HepG2 (cell line): ENCODE measurements around the gene DCUN1D2. TPM values are rescaled to one million over a fixed set of nuclear protein-coding genes. Genes with fewer than 3 reads are reported as not detected.

Experiments
- ATAC-seq: fragments of 200-7000 bp; cut with Tn5 transposase; 3 replicates; pipeline ENCODE4 v1.9.1; 2020; ENCODE audit warnings: mild to moderate bottlenecking, moderate library complexity
- BruUV-seq: library from RNA; stranded (reverse); fragments of 400-500 nt; replicated peaks from 2 replicates; lab custom pipeline; 2021; lab: Mats Ljungman, UMichigan
- CTCF ChIA-PET: fragments of 300-600 bp; formaldehyde crosslinking; extraction: SDS; loops from one replicate; lab custom pipeline; 2021; ENCODE audit warnings: low total read pairs, inconsistent platforms, low intra/inter-chr PET ratio; lab: Yijun Ruan, JAX
- POLR2A ChIA-PET: fragments of 350-600 bp; sonication (Branson Sonifier 250); formaldehyde crosslinking; loops from one replicate; lab custom pipeline; 2020; ENCODE audit warnings: antibody characterized with exemption, inconsistent platforms; lab: Yijun Ruan, JAX
- DNase-seq: peaks from one replicate; pipeline ENCODE4 v3.0.0-alpha.2; 2015; ENCODE audit warnings: low spot score
- FAIRE-seq: peaks from 3 replicates; lab custom pipeline; 2011; peaks lifted over from hg19 to GRCh38; lab: Jason Lieb, UNC
- H2AFZ ChIP-seq: one replicate; pipeline ENCODE4 v1.6.1; 2011; ENCODE audit warnings: low read length, inconsistent platforms
- H3K27ac ChIP-seq: fragments of 300-600 bp; 3 replicates; pipeline ENCODE4 v1.8.0; 2011; ENCODE audit warnings: mixed run types, mild to moderate bottlenecking, mixed read lengths, low read length, inconsistent platforms; ENCODE audit not compliant: insufficient read depth; ENCODE audit errors: extremely low read length
- H3K27me3 ChIP-seq, 2 experiments: fragments of 200-600 bp in 1 of 2; 2 replicates in 1 of 2; 3 replicates in 1 of 2; pipeline versions ENCODE4 v1.6.0 to v1.8.0; 2011; ENCODE audit warnings: low read length in 2 of 2, mild to moderate bottlenecking in 2 of 2, moderate library complexity in 2 of 2, inconsistent platforms in 1 of 2; ENCODE audit not compliant: insufficient read depth in 2 of 2, control insufficient read depth in 1 of 2
- H3K36me3 ChIP-seq, 2 experiments: fragments of 200-600 bp in 1 of 2; replicated peaks in 1 of 2; 2 replicates in 1 of 2; 3 replicates in 1 of 2; pipeline versions ENCODE4 v1.5.1 to v1.8.0; 2011; ENCODE audit warnings: low read length in 2 of 2, inconsistent platforms in 1 of 2; ENCODE audit not compliant: insufficient read depth in 2 of 2, control insufficient read depth in 1 of 2
- H3K4me1 ChIP-seq: 2 replicates; pipeline ENCODE4 v1.5.1; 2012; ENCODE audit warnings: low read length, inconsistent platforms; ENCODE audit not compliant: insufficient read depth
- H3K4me2 ChIP-seq: 2 replicates; pipeline ENCODE4 v1.6.0; 2011; ENCODE audit warnings: low read depth, low read length, inconsistent platforms
- H3K4me3 ChIP-seq, 3 experiments: fragments of 200-600 bp in 1 of 3; sonication (generic), shearing (Covaris generic) in 1 of 3; replicated peaks in 1 of 3; 2 replicates each; pipeline ENCODE4 v1.5.1; 2011 to 2016; ENCODE audit warnings: low read length in 3 of 3, inconsistent platforms in 2 of 3, low read depth in 2 of 3, mild to moderate bottlenecking in 2 of 3, control low read depth in 1 of 3, mixed read lengths in 1 of 3; ENCODE audit not compliant: insufficient read depth in 1 of 3
- H3K79me2 ChIP-seq: one replicate; pipeline ENCODE4 v1.6.1; 2011; ENCODE audit warnings: low read length, inconsistent platforms; ENCODE audit not compliant: insufficient read depth
- H3K9ac ChIP-seq: 2 replicates; pipeline ENCODE4 v1.6.0; 2011; ENCODE audit warnings: mild to moderate bottlenecking, low read depth, low read length, inconsistent platforms; ENCODE audit not compliant: insufficient read depth
- H3K9me3 ChIP-seq: 2 replicates; pipeline ENCODE4 v1.5.1; 2012; ENCODE audit warnings: mild to moderate bottlenecking, low read length
- H4K20me1 ChIP-seq: 2 replicates; pipeline ENCODE4 v1.6.0; 2011; ENCODE audit warnings: inconsistent platforms, mild to moderate bottlenecking, low read length, moderate library complexity; ENCODE audit not compliant: insufficient read depth
- AHR ChIP-seq: IDR thresholded peaks from 2 replicates; pipeline ENCODE4 v1.6.1; 2018; ENCODE audit warnings: missing genetic modification reagents, missing compliant biosample characterization
- CREB1 ChIP-seq, 2 experiments: fragments of 450-650 bp in 1 of 2; IDR thresholded peaks; 2 replicates each; pipeline ENCODE4 v1.6.1; 2016 to 2017; ENCODE audit warnings: control low read depth in 1 of 2, mild to moderate bottlenecking in 1 of 2, missing compliant biosample characterization in 1 of 2, missing genetic modification characterization in 1 of 2
- EED ChIP-seq: sonication (generic); formaldehyde crosslinking; IDR thresholded peaks from 2 replicates; pipeline ENCODE4 v1.5.0; 2020; ENCODE audit warnings: mild to moderate bottlenecking, missing genetic modification reagents
- GTF3A ChIP-seq: sonication (generic); formaldehyde crosslinking; conservative IDR thresholded peaks from 2 replicates; pipeline ENCODE4 v1.4.0; 2020; ENCODE audit warnings: mild to moderate bottlenecking, missing genetic modification reagents
- MIER3 ChIP-seq: IDR thresholded peaks from 2 replicates; pipeline ENCODE4 v1.6.1; 2016; ENCODE audit warnings: missing compliant biosample characterization, borderline replicate concordance
- MTA1 ChIP-seq: sonication (generic); formaldehyde crosslinking; IDR thresholded peaks from 2 replicates; pipeline ENCODE4 v1.4.0; 2020; ENCODE audit warnings: missing genetic modification reagents, mild to moderate bottlenecking, borderline replicate concordance
- MTERF4 ChIP-seq: sonication (generic); formaldehyde crosslinking; IDR thresholded peaks from 2 replicates; pipeline ENCODE4 v1.8.0; 2023; ENCODE audit warnings: mild to moderate bottlenecking, missing genetic modification reagents
- MYC ChIP-seq: sonication (generic); formaldehyde crosslinking; IDR thresholded peaks from 2 replicates; pipeline ENCODE4 v1.9.0; 2021; ENCODE audit warnings: missing genetic modification reagents, borderline replicate concordance
- NCOA1 ChIP-seq: sonication (generic); formaldehyde crosslinking; IDR thresholded peaks from 2 replicates; pipeline ENCODE4 v1.9.0; 2021; ENCODE audit warnings: missing genetic modification reagents
- RBFOX2 ChIP-seq: fragments of 200-400 bp; formaldehyde crosslinking; IDR thresholded peaks from 2 replicates; pipeline ENCODE4 v1.6.1; 2017; ENCODE audit warnings: low read depth, mild to moderate bottlenecking, low read length
- RELA ChIP-seq: sonication (generic); formaldehyde crosslinking; IDR thresholded peaks from 2 replicates; pipeline ENCODE4 v1.4.0; 2020; ENCODE audit warnings: missing genetic modification reagents
- SATB2 ChIP-seq: sonication (generic); formaldehyde crosslinking; IDR thresholded peaks from 2 replicates; pipeline ENCODE4 v1.5.0; 2020; ENCODE audit warnings: missing genetic modification reagents
- SNAPC5 ChIP-seq: sonication (generic); formaldehyde crosslinking; IDR thresholded peaks from 2 replicates; pipeline ENCODE4 v1.8.1; 2023; ENCODE audit warnings: mild to moderate bottlenecking, missing genetic modification reagents, borderline replicate concordance
- TBP ChIP-seq: sonication (generic); formaldehyde crosslinking; IDR thresholded peaks from 2 replicates; pipeline ENCODE4 v1.5.0; 2020; ENCODE audit warnings: missing genetic modification reagents
- TERF1 ChIP-seq: sonication (generic); formaldehyde crosslinking; IDR thresholded peaks from 2 replicates; pipeline ENCODE4 v1.8.0; 2022; ENCODE audit warnings: mild to moderate bottlenecking, missing genetic modification reagents, moderate library complexity
- ZMYM2 ChIP-seq: sonication (generic); formaldehyde crosslinking; IDR thresholded peaks from 2 replicates; pipeline ENCODE4 v1.8.0; 2022; ENCODE audit warnings: mild to moderate bottlenecking, missing genetic modification reagents
- ZNF225 ChIP-seq: sonication (generic); formaldehyde crosslinking; IDR thresholded peaks from 2 replicates; pipeline ENCODE4 v1.4.0; 2020; ENCODE audit warnings: mild to moderate bottlenecking, missing genetic modification reagents
- ZNF30 ChIP-seq: sonication (generic); formaldehyde crosslinking; IDR thresholded peaks from 2 replicates; pipeline ENCODE4 v1.5.0; 2020; ENCODE audit warnings: mild to moderate bottlenecking, missing genetic modification reagents
- ZNF776 ChIP-seq: sonication (generic); formaldehyde crosslinking; IDR thresholded peaks from 2 replicates; pipeline ENCODE4 v1.4.0; 2020; ENCODE audit warnings: mild to moderate bottlenecking, missing genetic modification reagents
- WGBS: methylation state at CpG from one replicate; pipeline ENCODE4 v1.1.6; 2017; ENCODE audit warnings: low lambda C conversion rate; 5-methylcytosine and 5-hydroxymethylcytosine counted together
- in situ Hi-C: cut with HindIII; loops from 2 replicates; pipeline ENCODE4 v1.10.0; 2017; ENCODE audit warnings: low pct_unique_long_range_greater_than_20kb; ENCODE audit not compliant: extremely low pct_ligation_motif_present
- intact Hi-C: fragments of 100-400 bp; cut with micrococcal nuclease; formaldehyde crosslinking; loops from one replicate; pipeline ENCODE4 v1.10.0; 2022; ENCODE audit not compliant: unreplicated experiment
- polyA plus RNA-seq, 8 experiments: library from polyadenylated mRNA; depleted of rRNA in 3 of 8; stranded (reverse) in 7 of 8; unstranded in 1 of 8; fragments of >200 nt; fragmentation: Illumina TruSeq in 4 of 8; extraction: Trizol in 4 of 8; gene quantifications; 2 replicates each; pipeline versions ENCODE4 v1.2.1 to v1.2.3, GENCODE V29; 2011 to 2016; ENCODE audit warnings: low read depth in 4 of 8, missing spikeins in 1 of 8, mixed read lengths in 1 of 8; ENCODE audit not compliant: insufficient read depth in 1 of 8
- total RNA-seq, 5 experiments: library from RNA; depleted of rRNA; stranded (reverse); fragments of >200 nt; fragmentation: Illumina TruSeq; extraction: Trizol; gene quantifications; 2 replicates each; pipeline ENCODE4 v1.2.3, GENCODE V29; 2016; ENCODE audit warnings: low read depth in 1 of 5

DCUN1D2 gene
- total and polyA plus RNA-seq, 2 of the 13 experiments (the other 11 are each of a cell fraction or from before 2014, with no cell fraction given): 9.1 to 9.6 TPM

GRCh38 chr13:113470073-113470472 lies 20.4 kb downstream of the DCUN1D2 start:
- FAIRE-seq: no peak
- in situ Hi-C loops: no loop called here

More at GRCh38 chr13:113470073-113470472, 20.4 kb downstream of the DCUN1D2 start:
- H3K79me2 ChIP-seq: no peaks in the 10 kb centered on the region
- TF ChIP-seq TBP (no peak), RELA (CRISPR knock-in tag) (no peak), RBFOX2 (no peak), MYC (CRISPR knock-in tag) (no peak), SATB2 (CRISPR knock-in tag) (no peak), SNAPC5 (CRISPR knock-in tag) (no peak), ZMYM2 (no peak), EED (CRISPR knock-in tag) (no peak), ZNF30 (CRISPR knock-in tag) (no peak), MTA1 (no peak), ZNF776 (CRISPR knock-in tag) (no peak), AHR (no peak), ZNF225 (CRISPR knock-in tag) (no peak), TERF1 (CRISPR knock-in tag) (no peak), MIER3 (CRISPR knock-in tag) (no peak), MTERF4 (no peak), CREB1 (IDR thresholded peaks at IDR 0.05) (no peak), CREB1 (CRISPR knock-in tag; IDR thresholded peaks at IDR 0.05) (no peak), GTF3A (CRISPR knock-in tag) (no peak), NCOA1 (no peak)
- TF ChIP-seq, all 625 proteins: peak for 0
- Histone ChIP-seq H3K4me2 (no peak overlapping the region), H3K4me1 (no peaks in the 10 kb centered on the region; the same call in 1 of the 2 replicates), H3K9me3 (no peaks in the 10 kb centered on the region), H3K27ac (no peak overlapping the region), H3K4me3 (no peak overlapping the region), H3K36me3 (peaks cover 5 to 18% of the 10 kb centered on the region in 2 experiments), H4K20me1 (no peaks in the 10 kb centered on the region), H2AFZ (no peak overlapping the region), H3K27me3 (no peaks in the 10 kb centered on the region), H3K9ac (no peak overlapping the region)
- DNase-seq (no peak), ATAC-seq (no peak)
- intact Hi-C loops: no loop called here
- POLR2A ChIA-PET: no interaction called here
- no TSS peak for BruUV-seq
- WGBS: 94% methylated on average over 10 of the region's 10 CpGs
- CTCF ChIA-PET: no interaction called here
